Activated CD4-positive, CD25-positive, alpha-beta regulatory T cell treated with anti-CD3 and anti-CD28 coated beads, Interleukin-2, amount 50 U/mL, for 16 hours (primary cell): Measurements from ENCODE around the gene ZNF300.
"Not testable (repeated sequence)": the region's sequence is repeated elsewhere in the genome, so short reads cannot be mapped to it uniquely, and the experiment has no call there.

Experiments
- DNase-seq: peaks from one replicate; pipeline ENCODE4 v3.0.0-alpha.2; 2020; ENCODE audit warnings: low read depth, low spot score

ZNF300 gene

GRCh38 chr5:150904479-150905311, at the start of gene ZNF300:
TSS of gene ZNF300 (minus strand) at chr5:150904980. CDS start at chr5:150903155, 1,825 bp downstream.
- DNase-seq: no peak

GRCh38 chr5:150948539-150948938, 43.8 kb upstream of the ZNF300 start:
- DNase-seq: no peak

GRCh38 chr5:150946351-150946905, 41.6 kb upstream of the ZNF300 start:
- DNase-seq: no peak

- DNase-seq: no peak
Measured at GRCh38 chr5:150945947-150946346, 41.2 kb upstream of the ZNF300 start.

- DNase-seq: no peak
Measured at GRCh38 chr5:150945486-150945885, 40.7 kb upstream of the ZNF300 start.

- DNase-seq: no peak
Measured at GRCh38 chr5:150931368-150931965, 26.7 kb upstream of the ZNF300 start.

GRCh38 chr5:150918613-150919012, 13.8 kb upstream of the ZNF300 start:
- DNase-seq: no peak

- no peak for DNase-seq
Measured at GRCh38 chr5:150912312-150912814, 7.6 kb upstream of the ZNF300 start.

GRCh38 chr5:150905312-150905683, 518 bp upstream of the ZNF300 start:
- DNase-seq: no peak

- no peak for DNase-seq
Measured at GRCh38 chr5:150901446-150901845, 3.3 kb downstream of the ZNF300 start.

GRCh38 chr5:150895431-150896428, 9.1 kb downstream of the ZNF300 start:
- DNase-seq: no peak

- no peak for DNase-seq
Measured at GRCh38 chr5:150879358-150879757, 25.4 kb downstream of the ZNF300 start.

- DNase-seq: no peak
Measured at GRCh38 chr5:150862070-150862469, 42.7 kb downstream of the ZNF300 start.

GRCh38 chr5:150860246-150860821, 44.4 kb downstream of the ZNF300 start:
- no peak for DNase-seq

GRCh38 chr5:150856700-150857099, 48.1 kb downstream of the ZNF300 start:
- not testable (repeated sequence) for DNase-seq

- no peak for DNase-seq
Measured at GRCh38 chr5:150853561-150853960, 51.2 kb downstream of the ZNF300 start.

GRCh38 chr5:150851039-150851438, 53.7 kb downstream of the ZNF300 start:
- DNase-seq: no peak

GRCh38 chr5:150848271-150848670, 56.5 kb downstream of the ZNF300 start:
- no peak for DNase-seq

GRCh38 chr5:150847334-150847695, 57.5 kb downstream of the ZNF300 start:
- no peak for DNase-seq

- DNase-seq: peak; percentile 20
Measured at GRCh38 chr5:150846654-150847333, 58.0 kb downstream of the ZNF300 start.

- not testable (repeated sequence) for DNase-seq
Measured at GRCh38 chr5:150846308-150846653, 58.5 kb downstream of the ZNF300 start, which contains the start of gene IRGM. TSS of gene IRGM (plus strand) at chr5:150846521. CDS start at chr5:150848124, 1,603 bp downstream.
